Stromal cell of bone marrow (primary cell): Measurements from ENCODE around the gene FAM227B.
"Not testable (repeated sequence)": the region's sequence is repeated elsewhere in the genome, so short reads cannot be mapped to it uniquely, and the experiment has no call there.

Experiments
- DNase-seq: peaks from one replicate; pipeline ENCODE4 v3.0.0-alpha.2; 2012; ENCODE audit warnings: low read depth

FAM227B gene

GRCh38 chr15:49494842-49495241 lies 125.8 kb downstream of the FAM227B start:
- no peak for DNase-seq

- peak; percentile 30 for DNase-seq
Observed at GRCh38 chr15:49492830-49493229, 127.8 kb downstream of the FAM227B start.

GRCh38 chr15:49492151-49492550 lies 128.5 kb downstream of the FAM227B start:
- no peak for DNase-seq

GRCh38 chr15:49490966-49491365 lies 129.7 kb downstream of the FAM227B start:
- no peak for DNase-seq

- DNase-seq = not testable (repeated sequence)
Observed at GRCh38 chr15:49485401-49485800, 135.2 kb downstream of the FAM227B start.

GRCh38 chr15:49478982-49479381 lies 141.6 kb downstream of the FAM227B start:
- not testable (repeated sequence) for DNase-seq

- DNase-seq = not testable (repeated sequence)
Observed at GRCh38 chr15:49478021-49478420, 142.6 kb downstream of the FAM227B start.

- DNase-seq = no peak
Observed at GRCh38 chr15:49473031-49473430, 147.6 kb downstream of the FAM227B start.

GRCh38 chr15:49472338-49472737 lies 148.3 kb downstream of the FAM227B start:
- no peak for DNase-seq

GRCh38 chr15:49471733-49472132 lies 148.9 kb downstream of the FAM227B start:
- DNase-seq = no peak

GRCh38 chr15:49471248-49471647 lies 149.4 kb downstream of the FAM227B start:
- DNase-seq = not testable (repeated sequence)

GRCh38 chr15:49468481-49468839 lies 152.2 kb downstream of the FAM227B start:
- DNase-seq = peak; percentile 48

- no peak for DNase-seq
Observed at GRCh38 chr15:49467746-49468480, 152.7 kb downstream of the FAM227B start.

GRCh38 chr15:49466119-49466518 lies 154.5 kb downstream of the FAM227B start:
- DNase-seq = no peak

- DNase-seq = no peak
Observed at GRCh38 chr15:49464522-49464921, 156.1 kb downstream of the FAM227B start.

GRCh38 chr15:49462232-49462844 lies 158.3 kb downstream of the FAM227B start:
- no peak for DNase-seq

GRCh38 chr15:49460411-49460941 lies 160.1 kb downstream of the FAM227B start:
- no peak for DNase-seq

- DNase-seq = no peak
Observed at GRCh38 chr15:49458145-49458544, 162.5 kb downstream of the FAM227B start.

GRCh38 chr15:49456166-49456565 lies 164.5 kb downstream of the FAM227B start:
- DNase-seq = no peak

GRCh38 chr15:49452595-49452994 lies 168.0 kb downstream of the FAM227B start:
- DNase-seq = no peak

- no peak for DNase-seq
Observed at GRCh38 chr15:49441816-49442215, 178.8 kb downstream of the FAM227B start.

GRCh38 chr15:49441356-49441755 lies 179.3 kb downstream of the FAM227B start:
- DNase-seq = no peak

- no peak for DNase-seq
Observed at GRCh38 chr15:49439678-49440395, 180.8 kb downstream of the FAM227B start.
